C4-2B (cell line): ENCODE measurements around the gene NAIF1.
A peak's percentile ranks its signal among the peaks of the same experiment; 100 is the strongest.

ENCODE experiments used
- H3K27ac ChIP-seq: fragments of 450-650 bp; 2 replicates; pipeline ENCODE4 v1.5.1; 2017
- CTCF ChIP-seq: fragments of 450-650 bp; conservative IDR thresholded peaks from 2 replicates; pipeline ENCODE4 v1.5.1; 2017; ENCODE audit warnings: mild to moderate bottlenecking
- ZFX ChIP-seq: fragments of 450-650 bp; IDR thresholded peaks from 2 replicates; pipeline ENCODE4 v1.6.1; 2017

The NAIF1 gene

GRCh38 chr9:128104171-128104618, 37.1 kb upstream of the NAIF1 start:
- TF ChIP-seq ZFX (no peak), CTCF (no peak)
- no peak overlapping the region for H3K27ac ChIP-seq

- TF ChIP-seq CTCF (no peak), ZFX (no peak)
- H3K27ac ChIP-seq = peak overlapping the region; percentile 57
Measured at GRCh38 chr9:128103589-128103962, 36.5 kb upstream of the NAIF1 start.

GRCh38 chr9:128102861-128103588, 35.9 kb upstream of the NAIF1 start:
- TF ChIP-seq ZFX (no peak), CTCF (no peak)
- H3K27ac ChIP-seq = peak overlapping the region; percentile 57

- no peak for TF ChIP-seq CTCF
- no peak for TF ChIP-seq ZFX
- H3K27ac ChIP-seq = peak overlapping the region; percentile 57
Measured at GRCh38 chr9:128102196-128102595, 35.1 kb upstream of the NAIF1 start.

- peak overlapping the region; percentile 57; the same call in 1 of the 2 replicates for H3K27ac ChIP-seq
- TF ChIP-seq ZFX (no peak), CTCF (no peak)
Measured at GRCh38 chr9:128101690-128102089, 34.6 kb upstream of the NAIF1 start.

- H3K27ac ChIP-seq = no peak overlapping the region; the same call in 1 of the 2 replicates
- TF ChIP-seq CTCF = no peak
- TF ChIP-seq ZFX = no peak
Measured at GRCh38 chr9:128101231-128101661, 34.1 kb upstream of the NAIF1 start.

- no peak for TF ChIP-seq CTCF
- no peak for TF ChIP-seq ZFX
- H3K27ac ChIP-seq = peak overlapping the region; percentile 0; the same call in 1 of the 2 replicates
Measured at GRCh38 chr9:128100581-128100980, 33.5 kb upstream of the NAIF1 start.
